ENCODE measurements around the gene NOP9. TPM values are rescaled to one million over a fixed set of nuclear protein-coding genes. Genes with fewer than 3 reads are reported as not detected.

Gene NOP9
- total RNA-seq, 1 donor from 2014 or later = 14.8 TPM

DNA sequence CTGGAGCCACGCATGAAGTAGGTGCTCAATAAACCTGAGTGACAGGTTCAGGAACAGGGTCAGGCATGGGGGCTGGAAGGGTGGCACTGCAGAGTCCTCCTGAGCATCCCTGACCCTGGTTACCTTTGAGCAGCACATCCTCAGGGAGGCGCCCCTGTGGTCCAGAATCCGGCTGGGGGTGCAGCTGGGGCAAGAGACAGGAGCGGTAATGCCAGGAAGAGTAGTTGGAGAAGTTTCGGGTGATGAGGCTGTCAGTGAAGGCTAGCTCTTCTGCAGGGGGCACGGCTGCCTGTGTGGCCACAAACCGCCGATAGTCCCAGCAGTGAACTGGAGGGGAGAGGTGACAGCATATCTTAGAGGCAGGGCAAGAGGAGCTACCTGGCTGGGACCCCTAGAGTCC is 30.3 kb upstream of the NOP9 start:
- Histone ChIP-seq H3K4me3 (no peak overlapping the region), H3K27ac (no peak overlapping the region), H3K27me3 (no peaks in the 10 kb centered on the region), H3K4me2 (no peak overlapping the region), H3K9me3 (ENCODE audit: low read depth) (no peaks in the 10 kb centered on the region), H2AFZ (replicated peaks) (no peak overlapping the region), H3K36me3 (no peaks in the 10 kb centered on the region), H3K79me2 (ENCODE audit: low read depth) (peaks cover 8% of the 10 kb centered on the region), H3F3A (ENCODE audit: low read depth) (peaks cover 10% of the 10 kb centered on the region), H4K20me1 (ENCODE audit: low read depth) (no peaks in the 10 kb centered on the region), H3K4me1 (peaks cover 6% of the 10 kb centered on the region), H3K9ac (no peak overlapping the region)
- Mint-ChIP-seq H3K4me3 (peak overlapping the region; percentile 52), H3K27me3 (ENCODE audit: insufficient read depth, low read depth) (peaks cover 8% of the 10 kb centered on the region), H3K27ac (no peak overlapping the region), H3K36me3 (peaks cover 2% of the 10 kb centered on the region), H3K9me3 (no peaks in the 10 kb centered on the region), H3K4me1 (peaks cover 15% of the 10 kb centered on the region)
- TF ChIP-seq, protein P1, sequence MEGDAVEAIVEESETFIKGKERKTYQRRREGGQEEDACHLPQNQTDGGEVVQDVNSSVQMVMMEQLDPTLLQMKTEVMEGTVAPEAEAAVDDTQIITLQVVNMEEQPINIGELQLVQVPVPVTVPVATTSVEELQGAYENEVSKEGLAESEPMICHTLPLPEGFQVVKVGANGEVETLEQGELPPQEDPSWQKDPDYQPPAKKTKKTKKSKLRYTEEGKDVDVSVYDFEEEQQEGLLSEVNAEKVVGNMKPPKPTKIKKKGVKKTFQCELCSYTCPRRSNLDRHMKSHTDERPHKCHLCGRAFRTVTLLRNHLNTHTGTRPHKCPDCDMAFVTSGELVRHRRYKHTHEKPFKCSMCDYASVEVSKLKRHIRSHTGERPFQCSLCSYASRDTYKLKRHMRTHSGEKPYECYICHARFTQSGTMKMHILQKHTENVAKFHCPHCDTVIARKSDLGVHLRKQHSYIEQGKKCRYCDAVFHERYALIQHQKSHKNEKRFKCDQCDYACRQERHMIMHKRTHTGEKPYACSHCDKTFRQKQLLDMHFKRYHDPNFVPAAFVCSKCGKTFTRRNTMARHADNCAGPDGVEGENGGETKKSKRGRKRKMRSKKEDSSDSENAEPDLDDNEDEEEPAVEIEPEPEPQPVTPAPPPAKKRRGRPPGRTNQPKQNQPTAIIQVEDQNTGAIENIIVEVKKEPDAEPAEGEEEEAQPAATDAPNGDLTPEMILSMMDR (IDR thresholded peaks at IDR 0.05) = no peak
- DNase-seq (ENCODE audit: low spot score) = no peak

- no peaks in the 10 kb centered on the region for H3K27me3 ChIP-seq
- no peaks in the 10 kb centered on the region for H3K9me3 ChIP-seq (ENCODE audit: low read depth)
- no peak overlapping the region for H3K4me2 ChIP-seq
- TF ChIP-seq EZH2 (IDR thresholded peaks at IDR 0.05) = no peak
- no peak for TF ChIP-seq EZH2phosphoT487 (IDR thresholded peaks at IDR 0.05)
- TF ChIP-seq, protein P1 (IDR thresholded peaks at IDR 0.05) = no peak
- no peak overlapping the region for H2AFZ ChIP-seq (replicated peaks)
- no peaks in the 10 kb centered on the region for H4K20me1 ChIP-seq (ENCODE audit: low read depth)
- H3K4me1 ChIP-seq = peaks cover 6% of the 10 kb centered on the region
- no peaks in the 10 kb centered on the region for H3K36me3 ChIP-seq
- peak overlapping the region; percentile 91 for H3K4me3 Mint-ChIP-seq
- H3K27ac ChIP-seq = no peak overlapping the region
- no peak overlapping the region for H3K27ac Mint-ChIP-seq
- peaks cover 8% of the 10 kb centered on the region for H3K79me2 ChIP-seq (ENCODE audit: low read depth)
- DNase-seq (ENCODE audit: low spot score) = no peak
- peaks cover 2% of the 10 kb centered on the region for H3K36me3 Mint-ChIP-seq
- H3K4me1 Mint-ChIP-seq = peaks cover 15% of the 10 kb centered on the region
- H3K9ac ChIP-seq = no peak overlapping the region
- peaks cover 8% of the 10 kb centered on the region for H3K27me3 Mint-ChIP-seq (ENCODE audit: insufficient read depth, low read depth)
- H3K4me3 ChIP-seq = no peak overlapping the region
- peaks cover 10% of the 10 kb centered on the region for H3F3A ChIP-seq (ENCODE audit: low read depth)
- no peaks in the 10 kb centered on the region for H3K9me3 Mint-ChIP-seq
Measured at GRCh38 chr14:24269910-24270536, 29.6 kb upstream of the NOP9 start.

DNA sequence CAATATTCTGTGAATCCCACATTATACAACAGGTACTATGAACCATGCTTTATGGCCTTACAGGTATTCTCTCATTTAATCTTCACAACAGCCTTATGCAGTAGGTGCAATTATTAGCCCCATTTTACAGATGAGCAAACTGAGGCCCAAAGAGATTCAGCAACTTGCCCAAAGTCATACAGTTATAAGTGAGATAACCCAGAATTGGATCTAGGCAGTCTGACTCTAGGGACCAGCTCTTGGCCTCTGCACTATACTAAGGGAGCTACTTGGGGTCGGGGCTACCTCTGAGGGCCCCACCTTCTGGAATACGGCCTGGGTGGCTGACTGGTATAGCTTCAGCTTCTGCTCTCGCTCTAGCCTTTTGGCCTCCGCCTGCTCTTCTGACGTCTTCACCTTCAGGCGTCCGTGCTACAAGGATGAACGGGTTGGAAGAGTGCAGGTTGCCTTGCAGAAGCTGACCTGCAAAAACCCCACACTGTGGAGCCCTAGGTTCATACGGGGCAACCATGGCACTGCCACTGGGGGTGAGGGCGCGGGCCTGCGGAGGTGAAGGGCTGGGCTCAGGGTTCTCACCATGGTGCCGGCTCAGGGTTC is 29.0 kb upstream of the NOP9 start:
- H3K9ac ChIP-seq = peak overlapping the region; percentile 68
- no peaks in the 10 kb centered on the region for H3K9me3 ChIP-seq (ENCODE audit: low read depth)
- DNase-seq (ENCODE audit: low spot score) = no peak
- Mint-ChIP-seq H3K4me3 (peak overlapping the region; percentile 91), H3K4me1 (peaks cover 15% of the 10 kb centered on the region), H3K27ac (peak overlapping the region; percentile 90), H3K36me3 (peaks cover 2% of the 10 kb centered on the region), H3K9me3 (no peaks in the 10 kb centered on the region), H3K27me3 (ENCODE audit: insufficient read depth, low read depth) (peaks cover 8% of the 10 kb centered on the region)
- H3K79me2 ChIP-seq (ENCODE audit: low read depth) = peaks cover 8% of the 10 kb centered on the region
- peak overlapping the region; percentile 91 for H2AFZ ChIP-seq (replicated peaks)
- TF ChIP-seq, protein P1 (IDR thresholded peaks at IDR 0.05) = no peak
- TF ChIP-seq EZH2 (IDR thresholded peaks at IDR 0.05) (no peak), EZH2phosphoT487 (IDR thresholded peaks at IDR 0.05) (no peak)
- no peaks in the 10 kb centered on the region for H3K36me3 ChIP-seq
- peaks cover 6% of the 10 kb centered on the region for H3K4me1 ChIP-seq
- peak overlapping the region; percentile 86 for H3K4me3 ChIP-seq
- no peaks in the 10 kb centered on the region for H4K20me1 ChIP-seq (ENCODE audit: low read depth)
- H3K27ac ChIP-seq = no peak overlapping the region
- H3K27me3 ChIP-seq = no peaks in the 10 kb centered on the region
- H3K4me2 ChIP-seq = peak overlapping the region; percentile 82
- H3F3A ChIP-seq (ENCODE audit: low read depth) = peaks cover 10% of the 10 kb centered on the region
